HEK293 (cell line): ENCODE results near the gene USP7.

Source experiments
- CTCF ChIA-PET: fragments of 350-600 bp; formaldehyde crosslinking; extraction: SDS; loops from one replicate; lab custom pipeline; 2021; ENCODE audit warnings: antibody characterized with exemption; lab: Yijun Ruan, JAX
- POLR2A ChIA-PET: fragments of 300-600 bp; formaldehyde crosslinking; extraction: SDS; loops from one replicate; lab custom pipeline; 2020; ENCODE audit warnings: antibody characterized with exemption, inconsistent platforms; lab: Yijun Ruan, JAX
- H3K27ac ChIP-seq: fragments of 200-500 bp; sonication (Bioruptor generic); 2 replicates; pipeline ENCODE4 v1.5.1; 2014; ENCODE audit warnings: low read depth, low read length, control low read depth, inconsistent platforms; ENCODE audit errors: extremely low read depth
- H3K36me3 ChIP-seq, 2 experiments: fragments of 200-500 bp in 1 of 2; sonication (Bioruptor generic) in 1 of 2; 1 replicate in 1 of 2; 2 replicates in 1 of 2; pipeline ENCODE4 v1.5.1; 2014 to 2017; ENCODE audit warnings: inconsistent platforms in 2 of 2, low read length in 2 of 2; ENCODE audit not compliant: control insufficient read depth in 2 of 2, insufficient read depth in 1 of 2
- H3K4me1 ChIP-seq: fragments of 200-500 bp; sonication (Bioruptor generic); 2 replicates; pipeline ENCODE4 v1.5.1; 2014; ENCODE audit warnings: mild to moderate bottlenecking, low read length, inconsistent platforms; ENCODE audit not compliant: control insufficient read depth, insufficient read depth
- H3K4me3 ChIP-seq: 2 replicates; pipeline ENCODE4 v1.5.1; 2011; ENCODE audit warnings: low read depth, mild to moderate bottlenecking, control low read depth, low read length, moderate library complexity
- H3K9me3 ChIP-seq: fragments of 200-500 bp; sonication (Bioruptor generic); 2 replicates; pipeline ENCODE4 v1.5.1; 2014; ENCODE audit warnings: low read depth, low read length, inconsistent platforms; ENCODE audit not compliant: control insufficient read depth, insufficient read depth
- BCL11B ChIP-seq: fragments of 450-650 bp; formaldehyde crosslinking; IDR thresholded peaks from 2 replicates; pipeline ENCODE4 v1.5.1; 2016; ENCODE audit warnings: low read depth, missing biosample characterization, missing genetic modification characterization
- ELK4 ChIP-seq: IDR thresholded peaks from 2 replicates; pipeline ENCODE4 v1.6.1; 2011; ENCODE audit warnings: mild to moderate bottlenecking, low read depth, low read length, borderline replicate concordance
- HOXD13 ChIP-seq: sonication (generic); formaldehyde crosslinking; IDR thresholded peaks from 2 replicates; pipeline ENCODE4 v1.8.0; 2022; ENCODE audit warnings: missing genetic modification reagents, borderline replicate concordance
- KLF8 ChIP-seq: fragments of 450-650 bp; formaldehyde crosslinking; IDR thresholded peaks from 2 replicates; pipeline ENCODE4 v1.5.1; 2016; ENCODE audit warnings: missing biosample characterization, missing genetic modification characterization
- MEIS1 ChIP-seq: sonication (generic); formaldehyde crosslinking; IDR thresholded peaks from 2 replicates; pipeline ENCODE4 v1.8.1; 2022; ENCODE audit warnings: missing genetic modification reagents, mild to moderate bottlenecking, borderline replicate concordance
- OSR2 ChIP-seq: fragments of 450-650 bp; formaldehyde crosslinking; IDR thresholded peaks from 2 replicates; pipeline ENCODE4 v1.5.1; 2016; ENCODE audit warnings: missing biosample characterization, missing genetic modification characterization
- PRDM6 ChIP-seq: fragments of 450-650 bp; formaldehyde crosslinking; IDR thresholded peaks from 2 replicates; pipeline ENCODE4 v1.5.1; 2017; ENCODE audit warnings: missing biosample characterization, missing genetic modification characterization
- SCRT2 ChIP-seq: fragments of 450-650 bp; formaldehyde crosslinking; IDR thresholded peaks from 2 replicates; pipeline ENCODE4 v1.5.1; 2016; ENCODE audit warnings: missing biosample characterization, missing genetic modification characterization
- SP3 ChIP-seq: fragments of 450-650 bp; formaldehyde crosslinking; IDR thresholded peaks from 2 replicates; pipeline ENCODE4 v1.5.1; 2016; ENCODE audit warnings: missing biosample characterization, missing genetic modification characterization
- SP7 ChIP-seq: fragments of 450-650 bp; formaldehyde crosslinking; IDR thresholded peaks from 2 replicates; pipeline ENCODE4 v1.5.1; 2016; ENCODE audit warnings: missing biosample characterization, missing genetic modification characterization
- YY2 ChIP-seq: fragments of 450-650 bp; formaldehyde crosslinking; IDR thresholded peaks from 2 replicates; pipeline ENCODE4 v1.5.1; 2016; ENCODE audit warnings: missing biosample characterization, missing genetic modification characterization
- ZBTB17 ChIP-seq: fragments of 450-650 bp; formaldehyde crosslinking; IDR thresholded peaks from 2 replicates; pipeline ENCODE4 v1.5.1; 2016; ENCODE audit warnings: missing biosample characterization, missing genetic modification characterization
- ZFHX2 ChIP-seq: fragments of 450-650 bp; formaldehyde crosslinking; conservative IDR thresholded peaks from 2 replicates; pipeline ENCODE4 v1.5.1; 2016; ENCODE audit warnings: missing biosample characterization, missing genetic modification characterization
- ZIC2 ChIP-seq: fragments of 450-650 bp; formaldehyde crosslinking; IDR thresholded peaks from 2 replicates; pipeline ENCODE4 v1.5.1; 2016; ENCODE audit warnings: missing biosample characterization, missing genetic modification characterization
- ZNF23 ChIP-seq: fragments of 450-650 bp; formaldehyde crosslinking; IDR thresholded peaks from 2 replicates; pipeline ENCODE4 v1.5.1; 2016; ENCODE audit warnings: missing biosample characterization, missing genetic modification characterization, borderline replicate concordance
- ZNF394 ChIP-seq: fragments of 450-650 bp; formaldehyde crosslinking; IDR thresholded peaks from 2 replicates; pipeline ENCODE4 v1.5.1; 2016; ENCODE audit warnings: missing biosample characterization, missing genetic modification characterization, mild to moderate bottlenecking, moderate library complexity, borderline replicate concordance
- ZNF560 ChIP-seq: fragments of 450-650 bp; formaldehyde crosslinking; IDR thresholded peaks from 2 replicates; pipeline ENCODE4 v1.5.1; 2017; ENCODE audit warnings: missing biosample characterization, missing genetic modification characterization, borderline replicate concordance
- ZNF600 ChIP-seq: fragments of 450-650 bp; formaldehyde crosslinking; IDR thresholded peaks from 2 replicates; pipeline ENCODE4 v1.5.1; 2016; ENCODE audit warnings: missing biosample characterization, missing genetic modification characterization
- ZNF639 ChIP-seq: fragments of 450-650 bp; formaldehyde crosslinking; IDR thresholded peaks from 2 replicates; pipeline ENCODE4 v1.5.1; 2016; ENCODE audit warnings: missing biosample characterization, missing genetic modification characterization
- ZNF768 ChIP-seq: fragments of 450-650 bp; formaldehyde crosslinking; IDR thresholded peaks from 2 replicates; pipeline ENCODE4 v1.5.1; 2018; ENCODE audit warnings: missing biosample characterization, mild to moderate bottlenecking, missing genetic modification characterization
- ZNF785 ChIP-seq: fragments of 450-650 bp; formaldehyde crosslinking; IDR thresholded peaks from 2 replicates; pipeline ENCODE4 v1.5.1; 2016; ENCODE audit warnings: missing biosample characterization, missing genetic modification characterization
- TF ChIP-seq, protein P1 (sequence below): fragments of 450-650 bp; formaldehyde crosslinking; conservative IDR thresholded peaks from 2 replicates; pipeline ENCODE4 v1.5.1; 2016; ENCODE audit warnings: low read depth, missing biosample characterization, missing genetic modification characterization

USP7 gene

DNA sequence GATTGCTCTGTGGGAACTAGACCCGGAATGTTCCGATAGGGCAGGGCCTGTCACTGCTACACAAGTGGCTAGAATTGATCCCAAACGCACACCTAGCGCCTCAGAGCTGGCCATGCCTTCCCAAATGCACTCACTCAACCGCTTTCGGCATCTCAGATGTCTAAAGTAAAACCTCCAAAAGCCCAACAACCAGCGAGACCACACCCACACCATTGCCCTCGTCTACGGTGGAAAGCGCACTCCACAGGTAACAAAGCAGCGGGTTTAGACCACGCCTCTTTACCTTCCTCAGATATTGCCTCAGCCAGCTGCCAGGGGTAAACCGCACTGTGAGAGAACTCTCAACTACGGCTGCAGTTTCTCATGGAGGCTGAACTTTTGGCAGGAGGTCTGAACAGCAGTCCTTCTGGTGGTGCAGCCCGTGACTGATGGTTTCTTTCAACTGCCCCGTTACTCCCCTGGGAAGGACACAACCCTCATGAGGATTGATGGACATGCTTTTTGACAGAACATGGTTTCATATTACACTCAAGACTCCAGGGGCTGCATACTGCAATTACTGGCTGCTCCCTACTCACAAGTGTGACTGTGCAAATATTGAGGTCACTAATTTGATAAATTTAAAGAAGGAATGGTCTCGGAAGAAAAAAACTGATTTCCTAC is 34.5 kb downstream of the USP7 start:
- ChIA-PET CTCF (interaction anchor here (0.7 kb wide), 1 partner anchor 80 kb away, joined by 4 read pairs; no protein-coding TSS in a partner anchor), POLR2A (no interaction called here)

DNA sequence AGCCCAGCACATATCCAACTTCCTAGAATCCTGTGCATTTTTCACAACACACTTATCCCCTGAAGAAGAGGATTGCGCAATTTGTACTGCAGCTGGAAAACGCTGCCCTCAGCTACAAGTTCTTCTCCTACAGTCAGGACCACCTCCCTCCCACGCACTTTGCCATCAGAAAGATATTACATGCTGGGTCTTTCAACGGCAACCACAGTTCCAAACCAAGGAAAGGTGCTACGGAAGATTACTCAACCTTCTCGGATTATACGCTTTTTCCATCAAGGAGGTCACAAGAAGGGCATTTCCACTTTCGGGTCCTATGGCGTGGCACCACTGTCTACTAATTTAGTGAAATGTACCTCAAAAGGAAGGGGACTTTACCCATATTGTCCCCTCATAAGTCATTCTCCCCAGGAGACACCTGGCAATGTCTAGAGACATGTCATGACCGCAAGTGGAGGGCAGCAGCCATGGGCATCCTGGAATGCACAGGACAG is 35.2 kb downstream of the USP7 start:
- no peaks in the 10 kb centered on the region for H3K9me3 ChIP-seq
- no peak overlapping the region for H3K27ac ChIP-seq
- no peaks in the 10 kb centered on the region; the same call in 1 of the 2 replicates for H3K4me1 ChIP-seq
- CTCF ChIA-PET, result interaction anchor here (0.6 to 1.3 kb wide), 4 partner anchors 23 to 266 kb away, joined by 3 to 6 read pairs (median 4); no protein-coding TSS in a partner anchor
- H3K4me3 ChIP-seq, result no peak overlapping the region
- POLR2A ChIA-PET, result interaction anchor here (0.9 kb wide), 1 partner anchor 163 kb away, joined by 3 read pairs; the partner anchor contains the start of gene HAPSTR1
- peaks cover 9 to 53% of the 10 kb centered on the region in 2 experiments; a peak in 2 of 3 replicates for H3K36me3 ChIP-seq
- no peak for TF ChIP-seq ELK4
- no peak for TF ChIP-seq ZNF768 (tag by site-specific recombination)
- TF ChIP-seq KLF8 (tag by site-specific recombination), result no peak
- peak; percentile 26; the same call in 1 of the 2 replicates for TF ChIP-seq ZFHX2 (tag by site-specific recombination)
- TF ChIP-seq ZIC2 (tag by site-specific recombination), result no peak
- TF ChIP-seq ZNF560 (tag by site-specific recombination), result no peak
- TF ChIP-seq SP3 (tag by site-specific recombination), result no peak

More for the DNA sequence above, 34.5 kb downstream of the USP7 start:
- peaks cover 2% of the 10 kb centered on the region; the same call in 1 of the 2 replicates for H3K4me1 ChIP-seq
- H3K27ac ChIP-seq, result no peak overlapping the region
- H3K4me3 ChIP-seq, result no peak overlapping the region
- H3K36me3 ChIP-seq, result peaks cover 9 to 50% of the 10 kb centered on the region in 2 experiments; a peak in 2 of 3 replicates
- TF ChIP-seq PRDM6 (tag by site-specific recombination) (peak; percentile 72), MEIS1 (CRISPR knock-in tag) (no peak), BCL11B (tag by site-specific recombination) (no peak), KLF8 (tag by site-specific recombination) (no peak), ZNF785 (tag by site-specific recombination) (no peak), SP7 (tag by site-specific recombination) (peak; percentile 55; the same call in 1 of the 2 replicates), OSR2 (peak; percentile 65; the same call in 1 of the 2 replicates), ZNF23 (tag by site-specific recombination) (no peak), ZBTB17 (tag by site-specific recombination) (no peak), YY2 (tag by site-specific recombination) (no peak), ZNF394 (tag by site-specific recombination) (no peak), HOXD13 (CRISPR knock-in tag) (no peak), ZNF600 (tag by site-specific recombination) (0 out of 2 replicates have a peak, but pooled peaks have one; percentile 19), ZIC2 (tag by site-specific recombination) (0 out of 2 replicates have a peak, but pooled peaks have one; percentile 10), ZNF639 (no peak), SCRT2 (0 out of 2 replicates have a peak, but pooled peaks have one; percentile 12)
- TF ChIP-seq, protein P1, sequence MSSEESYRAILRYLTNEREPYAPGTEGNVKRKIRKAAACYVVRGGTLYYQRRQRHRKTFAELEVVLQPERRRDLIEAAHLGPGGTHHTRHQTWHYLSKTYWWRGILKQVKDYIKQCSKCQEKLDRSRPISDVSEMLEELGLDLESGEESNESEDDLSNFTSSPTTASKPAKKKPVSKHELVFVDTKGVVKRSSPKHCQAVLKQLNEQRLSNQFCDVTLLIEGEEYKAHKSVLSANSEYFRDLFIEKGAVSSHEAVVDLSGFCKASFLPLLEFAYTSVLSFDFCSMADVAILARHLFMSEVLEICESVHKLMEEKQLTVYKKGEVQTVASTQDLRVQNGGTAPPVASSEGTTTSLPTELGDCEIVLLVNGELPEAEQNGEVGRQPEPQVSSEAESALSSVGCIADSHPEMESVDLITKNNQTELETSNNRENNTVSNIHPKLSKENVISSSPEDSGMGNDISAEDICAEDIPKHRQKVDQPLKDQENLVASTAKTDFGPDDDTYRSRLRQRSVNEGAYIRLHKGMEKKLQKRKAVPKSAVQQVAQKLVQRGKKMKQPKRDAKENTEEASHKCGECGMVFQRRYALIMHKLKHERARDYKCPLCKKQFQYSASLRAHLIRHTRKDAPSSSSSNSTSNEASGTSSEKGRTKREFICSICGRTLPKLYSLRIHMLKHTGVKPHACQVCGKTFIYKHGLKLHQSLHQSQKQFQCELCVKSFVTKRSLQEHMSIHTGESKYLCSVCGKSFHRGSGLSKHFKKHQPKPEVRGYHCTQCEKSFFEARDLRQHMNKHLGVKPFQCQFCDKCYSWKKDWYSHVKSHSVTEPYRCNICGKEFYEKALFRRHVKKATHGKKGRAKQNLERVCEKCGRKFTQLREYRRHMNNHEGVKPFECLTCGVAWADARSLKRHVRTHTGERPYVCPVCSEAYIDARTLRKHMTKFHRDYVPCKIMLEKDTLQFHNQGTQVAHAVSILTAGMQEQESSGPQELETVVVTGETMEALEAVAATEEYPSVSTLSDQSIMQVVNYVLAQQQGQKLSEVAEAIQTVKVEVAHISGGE (tag by site-specific recombination), result no peak
- no peaks in the 10 kb centered on the region for H3K9me3 ChIP-seq
